ENCODE data around the gene ASB2. TPM values are rescaled to one million over a fixed set of nuclear protein-coding genes. Genes with fewer than 3 reads are reported as not detected.

The ASB2 gene
- total RNA-seq: 0.35 and 0.58 TPM in 2 replicates

GRCh38 chr14:93976477-93977057, at the start of gene ASB2:
Gene ASB2, minus strand, starts transcription at chr14:93976570. Its CDS starts 12,031 bp downstream, at chr14:93964539.
- no peak for DNase-seq (ENCODE audit: extremely low read depth, low read depth, low spot score)

GRCh38 chr14:94025720-94026119, 49.4 kb upstream of the ASB2 start:
- DNase-seq (ENCODE audit: extremely low read depth, low read depth, low spot score): no peak

- no peak for DNase-seq (ENCODE audit: extremely low read depth, low read depth, low spot score)
Measured at GRCh38 chr14:94024549-94024948, 48.2 kb upstream of the ASB2 start.

- no peak for DNase-seq (ENCODE audit: extremely low read depth, low read depth, low spot score)
Measured at GRCh38 chr14:94022532-94023411, 46.4 kb upstream of the ASB2 start.

- no peak for DNase-seq (ENCODE audit: extremely low read depth, low read depth, low spot score)
Measured at GRCh38 chr14:94021416-94022157, 45.2 kb upstream of the ASB2 start.

- DNase-seq (ENCODE audit: extremely low read depth, low read depth, low spot score): no peak
Measured at GRCh38 chr14:94021001-94021400, 44.6 kb upstream of the ASB2 start.

- no peak for DNase-seq (ENCODE audit: extremely low read depth, low read depth, low spot score)
Measured at GRCh38 chr14:94020267-94020666, 43.9 kb upstream of the ASB2 start.

GRCh38 chr14:94019329-94019728, 43.0 kb upstream of the ASB2 start:
- no peak for DNase-seq (ENCODE audit: extremely low read depth, low read depth, low spot score)

- DNase-seq (ENCODE audit: extremely low read depth, low read depth, low spot score): no peak
Measured at GRCh38 chr14:94018308-94018707, 41.9 kb upstream of the ASB2 start.

- DNase-seq (ENCODE audit: extremely low read depth, low read depth, low spot score): no peak
Measured at GRCh38 chr14:94016446-94016976, 40.1 kb upstream of the ASB2 start.

- no peak for DNase-seq (ENCODE audit: extremely low read depth, low read depth, low spot score)
Measured at GRCh38 chr14:94015223-94015622, 38.9 kb upstream of the ASB2 start.

- DNase-seq (ENCODE audit: extremely low read depth, low read depth, low spot score): no peak
Measured at GRCh38 chr14:94014382-94014781, 38.0 kb upstream of the ASB2 start.

GRCh38 chr14:94011795-94012194, 35.4 kb upstream of the ASB2 start:
- DNase-seq (ENCODE audit: extremely low read depth, low read depth, low spot score): no peak

GRCh38 chr14:94010625-94011024, 34.3 kb upstream of the ASB2 start:
- no peak for DNase-seq (ENCODE audit: extremely low read depth, low read depth, low spot score)

GRCh38 chr14:94009767-94010166, 33.4 kb upstream of the ASB2 start:
- DNase-seq (ENCODE audit: extremely low read depth, low read depth, low spot score): no peak

GRCh38 chr14:94008234-94008633, 31.9 kb upstream of the ASB2 start:
- DNase-seq (ENCODE audit: extremely low read depth, low read depth, low spot score): no peak

- no peak for DNase-seq (ENCODE audit: extremely low read depth, low read depth, low spot score)
Measured at GRCh38 chr14:94005324-94006073, 29.1 kb upstream of the ASB2 start.

- DNase-seq (ENCODE audit: extremely low read depth, low read depth, low spot score): no peak
Measured at GRCh38 chr14:94004015-94004414, 27.6 kb upstream of the ASB2 start.

GRCh38 chr14:94003397-94003796, 27.0 kb upstream of the ASB2 start:
- no peak for DNase-seq (ENCODE audit: extremely low read depth, low read depth, low spot score)
